Endothelial cell (in vitro differentiated cells): Measurements from ENCODE around the gene DEFB121. TPM values are rescaled to one million over a fixed set of nuclear protein-coding genes. Genes with fewer than 3 reads are reported as not detected.
"Not testable (repeated sequence)": the region's sequence is repeated elsewhere in the genome, so short reads cannot be mapped to it uniquely, and the experiment has no call there.

Source experiments
- DNase-seq: peaks from one replicate; pipeline ENCODE4 v3.0.0; 2021; ENCODE audit warnings: low spot score
- H3K27ac Mint-ChIP-seq: one replicate; pipeline ENCODE4 v1.8.0; 2021; ENCODE audit warnings: mixed read lengths, inconsistent platforms; ENCODE audit not compliant: unreplicated experiment
- H3K27me3 Mint-ChIP-seq: one replicate; pipeline ENCODE4 v1.8.0; 2021; ENCODE audit warnings: mild to moderate bottlenecking, moderate library complexity, mixed read lengths, inconsistent platforms; ENCODE audit not compliant: unreplicated experiment
- H3K36me3 Mint-ChIP-seq: one replicate; pipeline ENCODE4 v1.8.0; 2021; ENCODE audit warnings: mild to moderate bottlenecking, low read depth, mixed read lengths, inconsistent platforms; ENCODE audit not compliant: unreplicated experiment
- H3K4me1 Mint-ChIP-seq: one replicate; pipeline ENCODE4 v1.8.0; 2021; ENCODE audit warnings: mild to moderate bottlenecking, mixed read lengths, inconsistent platforms; ENCODE audit not compliant: unreplicated experiment
- H3K4me3 Mint-ChIP-seq: one replicate; pipeline ENCODE4 v1.8.0; 2021; ENCODE audit warnings: mild to moderate bottlenecking, mixed read lengths, inconsistent platforms; ENCODE audit not compliant: unreplicated experiment
- H3K9me3 Mint-ChIP-seq: one replicate; pipeline ENCODE4 v1.8.0; 2021; ENCODE audit warnings: mixed read lengths, inconsistent platforms; ENCODE audit not compliant: unreplicated experiment
- CTCF ChIP-seq: fragments of 200-600 bp; sonication (generic); IDR thresholded peaks from one replicate; pipeline ENCODE4 v1.5.0; 2021; ENCODE audit warnings: antibody characterized with exemption; ENCODE audit not compliant: unreplicated experiment
- total RNA-seq: library from RNA; stranded (reverse); fragmentation: NEBNext Ultra II Directional; extraction: Animal tissue kit (Norgen Biotek cat#: 25700); gene quantifications from one replicate; pipeline ENCODE4 v1.2.1, GENCODE V29; 2021; ENCODE audit not compliant: unreplicated experiment

The DEFB121 gene
- total RNA-seq, 1 donor from 2014 or later, result not detected

- H3K27me3 Mint-ChIP-seq, result no peaks in the 10 kb centered on the region
- H3K36me3 Mint-ChIP-seq, result peaks cover 18% of the 10 kb centered on the region
- H3K9me3 Mint-ChIP-seq, result peaks cover 41% of the 10 kb centered on the region
- H3K4me1 Mint-ChIP-seq, result no peaks in the 10 kb centered on the region
- TF ChIP-seq CTCF, result no peak
- H3K4me3 Mint-ChIP-seq, result no peak within 1 kb of the TSS
- no peak for DNase-seq
- peak within 1 kb of the TSS; percentile 31 for H3K27ac Mint-ChIP-seq
Measured at GRCh38 chr20:31368301-31368700, 37.7 kb downstream of the DEFB121 start, which contains the start of gene DEFB118. DEFB118 (plus strand) TSS chr20:31368601; CDS start chr20:31368651, 50 bp downstream.

GRCh38 chr20:31364272-31364671 lies 41.7 kb downstream of the DEFB121 start:
- not testable (repeated sequence) for H3K4me1 Mint-ChIP-seq, DNase-seq
- H3K36me3 Mint-ChIP-seq, result peaks cover 13% of the 10 kb centered on the region

GRCh38 chr20:31363295-31363694 lies 42.7 kb downstream of the DEFB121 start:
- TF ChIP-seq CTCF, result no peak
- H3K9me3 Mint-ChIP-seq, result peaks cover 44% of the 10 kb centered on the region

More at GRCh38 chr20:31364272-31364671, 41.7 kb downstream of the DEFB121 start:
- peaks cover 49% of the 10 kb centered on the region for H3K9me3 Mint-ChIP-seq
- H3K27ac Mint-ChIP-seq, H3K4me3 Mint-ChIP-seq, H3K27me3 Mint-ChIP-seq: not testable (repeated sequence)

GRCh38 chr20:31355981-31356380 lies 50.0 kb downstream of the DEFB121 start:
- DNase-seq, result no peak
- H3K27me3 Mint-ChIP-seq, result no peaks in the 10 kb centered on the region
- peaks cover 7% of the 10 kb centered on the region for H3K9me3 Mint-ChIP-seq
- no peak for TF ChIP-seq CTCF
- H3K4me1 Mint-ChIP-seq, result no peaks in the 10 kb centered on the region
- H3K4me3 Mint-ChIP-seq, result no peak overlapping the region
- H3K27ac Mint-ChIP-seq, result no peak overlapping the region
- peaks cover 4% of the 10 kb centered on the region for H3K36me3 Mint-ChIP-seq

More at GRCh38 chr20:31363295-31363694, 42.7 kb downstream of the DEFB121 start:
- no peaks in the 10 kb centered on the region for H3K4me1 Mint-ChIP-seq
- no peak for DNase-seq
- H3K36me3 Mint-ChIP-seq, result peaks cover 9% of the 10 kb centered on the region
- H3K27ac Mint-ChIP-seq, result no peak overlapping the region
- no peaks in the 10 kb centered on the region for H3K27me3 Mint-ChIP-seq
- no peak overlapping the region for H3K4me3 Mint-ChIP-seq

Other genes starting within 250 kb of the DEFB121 start
- gene DEFB115, start 148.6 kb downstream of the DEFB121 start, total RNA-seq, result not detected
- not detected for gene DEFB116, start 97.6 kb downstream of the DEFB121 start, total RNA-seq
- not detected for gene DEFB118, start 37.6 kb downstream of the DEFB121 start, total RNA-seq
- gene DEFB119, start 15.6 kb downstream of the DEFB121 start, total RNA-seq, result not detected
- not detected for gene DEFB123, start 34.4 kb upstream of the DEFB121 start, total RNA-seq
- gene DEFB124, start 68.9 kb upstream of the DEFB121 start, total RNA-seq, result not detected
- not detected for gene REM1, start 69.1 kb upstream of the DEFB121 start, total RNA-seq
- 153 TPM for gene HM13, start 108.2 kb upstream of the DEFB121 start, total RNA-seq
- 85.2 TPM for gene ID1, start 199.1 kb upstream of the DEFB121 start, total RNA-seq
- not detected for gene COX4I2, start 231.7 kb upstream of the DEFB121 start, total RNA-seq